ENCODE data around the gene AIF1.
"Not testable (repeated sequence)": the region's sequence is repeated elsewhere in the genome, so short reads cannot be mapped to it uniquely, and the experiment has no call there.

The AIF1 gene

GRCh38 chr6:31588871-31589650, 26.0 kb upstream of the AIF1 start:
- no peak for TF ChIP-seq CTCF (IDR thresholded peaks at IDR 0.05; ENCODE audit: insufficient read depth, low read depth, low read length, missing control alignments)

GRCh38 chr6:31590691-31591090, 24.3 kb upstream of the AIF1 start:
- not testable (repeated sequence) for DNase-seq (ENCODE audit: low read depth); H3K4me3 ChIP-seq (ENCODE audit: low read length)

More at GRCh38 chr6:31588871-31589650, 26.0 kb upstream of the AIF1 start:
- no peak for DNase-seq (ENCODE audit: low read depth)
- H3K4me3 ChIP-seq (ENCODE audit: low read length): no peak overlapping the region

- no peak for DNase-seq (ENCODE audit: low read depth)
- H3K4me3 ChIP-seq (ENCODE audit: low read length): no peak overlapping the region
Measured at GRCh38 chr6:31592396-31592771, 22.6 kb upstream of the AIF1 start.

GRCh38 chr6:31597006-31597405, 18.0 kb upstream of the AIF1 start:
- DNase-seq (ENCODE audit: low read depth): peak; percentile 37

More at GRCh38 chr6:31592396-31592771, 22.6 kb upstream of the AIF1 start:
- no peak for TF ChIP-seq CTCF (IDR thresholded peaks at IDR 0.05; ENCODE audit: insufficient read depth, low read depth, low read length, missing control alignments)

GRCh38 chr6:31607317-31607716, 7.7 kb upstream of the AIF1 start:
- no peak overlapping the region for H3K4me3 ChIP-seq (ENCODE audit: low read length)
- DNase-seq (ENCODE audit: low read depth): no peak
- no peak for TF ChIP-seq CTCF (IDR thresholded peaks at IDR 0.05; ENCODE audit: insufficient read depth, low read depth, low read length, missing control alignments)

More at GRCh38 chr6:31597006-31597405, 18.0 kb upstream of the AIF1 start:
- no peak overlapping the region for H3K4me3 ChIP-seq (ENCODE audit: low read length)
- peak; percentile 33 for TF ChIP-seq CTCF (IDR thresholded peaks at IDR 0.05; ENCODE audit: insufficient read depth, low read depth, low read length, missing control alignments)

- no peak for TF ChIP-seq CTCF (IDR thresholded peaks at IDR 0.05; ENCODE audit: insufficient read depth, low read depth, low read length, missing control alignments)
- no peak overlapping the region for H3K4me3 ChIP-seq (ENCODE audit: low read length)
- no peak for DNase-seq (ENCODE audit: low read depth)
Measured at GRCh38 chr6:31609519-31610406, 5.3 kb upstream of the AIF1 start.

- H3K4me3 ChIP-seq (ENCODE audit: low read length): no peak overlapping the region
- no peak for DNase-seq (ENCODE audit: low read depth)
- TF ChIP-seq CTCF (IDR thresholded peaks at IDR 0.05; ENCODE audit: insufficient read depth, low read depth, low read length, missing control alignments): no peak
Measured at GRCh38 chr6:31610968-31611367, 4.1 kb upstream of the AIF1 start.

Data from epithelial cell of esophagus (primary cell).